Gastrocnemius medialis (tissue), 4 donors: ENCODE results near the gene TMCO4. TPM values are rescaled to one million over a fixed set of nuclear protein-coding genes. Genes with fewer than 3 reads are reported as not detected.
"Not testable (repeated sequence)": the region's sequence is repeated elsewhere in the genome, so short reads cannot be mapped to it uniquely, and the experiment has no call there.

Experiments
- ATAC-seq, 2 donors: fragments of 150-250 bp; one replicate each; pipeline ENCODE4 v1.9.1; 2016
- DNase-seq, 2 donors: peaks; one replicate each; pipeline ENCODE4 v3.0.0-alpha.2; 2019
- H3K27ac ChIP-seq, 4 donors: fragments of 200-600 bp; sonication (generic); 1 replicate in 1 of 4; 2 replicates in 3 of 4; pipeline ENCODE4 v1.5.1; 2016 to 2018; ENCODE audit warnings: mild to moderate bottlenecking in 2 of 4, moderate library complexity in 1 of 4
- H3K27me3 ChIP-seq, 3 donors: fragments of 200-600 bp; sonication (generic) in 2 of 3; 1 replicate in 1 of 3; 2 replicates in 2 of 3; pipeline versions ENCODE4 v1.5.1 to v1.6.0; 2016 to 2019; ENCODE audit warnings: mild to moderate bottlenecking in 1 of 3, moderate library complexity in 1 of 3
- H3K36me3 ChIP-seq, 2 donors: fragments of 200-600 bp; sonication (generic) in 1 of 2; one replicate each; pipeline ENCODE4 v1.5.1; 2017 to 2018
- H3K4me1 ChIP-seq, 2 donors: fragments of 200-600 bp; sonication (generic) in 1 of 2; one replicate each; pipeline ENCODE4 v1.5.1; 2016 to 2017; ENCODE audit warnings: mild to moderate bottlenecking in 2 of 2
- H3K4me3 ChIP-seq, 4 donors: fragments of 200-600 bp; sonication (generic) in 3 of 4; 1 replicate in 1 of 4; 2 replicates in 3 of 4; pipeline ENCODE4 v1.5.1; 2016 to 2019; ENCODE audit warnings: mild to moderate bottlenecking in 2 of 4
- H3K9me3 ChIP-seq, 3 donors: fragments of 200-600 bp; sonication (generic) in 2 of 3; 1 replicate in 1 of 3; 2 replicates in 2 of 3; pipeline ENCODE4 v1.5.1; 2016 to 2019
- CTCF ChIP-seq, 5 experiments: fragments of 450-650 bp in 3 of 5; fragments of 200-600 bp in 2 of 5; sonication (generic) in 2 of 5; IDR thresholded peaks in 4 of 5; conservative IDR thresholded peaks in 1 of 5; 1 replicate in 4 of 5; 2 replicates in 1 of 5; pipeline ENCODE4 v1.5.1; 2016 to 2019; ENCODE audit warnings: antibody characterized with exemption in 5 of 5, mild to moderate bottlenecking in 3 of 5, moderate library complexity in 3 of 5
- POLR2A ChIP-seq, 2 donors: fragments of 450-650 bp; IDR thresholded peaks; one replicate each; pipeline ENCODE4 v1.6.1; 2017; ENCODE audit warnings: antibody characterized with exemption in 2 of 2, mild to moderate bottlenecking in 2 of 2, moderate library complexity in 2 of 2
- in situ Hi-C, 4 donors: fragments of 200-750 bp; cut with MboI; loops; one replicate each; pipeline versions ENCODE4 v1.15.0 to v1.8.0; 2017; ENCODE audit warnings: low sequenced_read_pairs in 4 of 4
- intact Hi-C: fragments of 100-400 bp; cut with DNase I; formaldehyde crosslinking; loops from one replicate; pipeline ENCODE4 v1.15.1; 2023; ENCODE audit warnings: low total_unique reads
- total RNA-seq, 4 donors: library from RNA; depleted of rRNA; stranded (reverse); fragments of >200 nt; gene quantifications; one replicate each; pipeline versions ENCODE4 v1.1.0 to v1.2.3, GENCODE V29; 2016

The TMCO4 gene
- total RNA-seq, 4 donors from 2014 or later, result 0.95 to 3.9 (median 2.4) TPM

DNA sequence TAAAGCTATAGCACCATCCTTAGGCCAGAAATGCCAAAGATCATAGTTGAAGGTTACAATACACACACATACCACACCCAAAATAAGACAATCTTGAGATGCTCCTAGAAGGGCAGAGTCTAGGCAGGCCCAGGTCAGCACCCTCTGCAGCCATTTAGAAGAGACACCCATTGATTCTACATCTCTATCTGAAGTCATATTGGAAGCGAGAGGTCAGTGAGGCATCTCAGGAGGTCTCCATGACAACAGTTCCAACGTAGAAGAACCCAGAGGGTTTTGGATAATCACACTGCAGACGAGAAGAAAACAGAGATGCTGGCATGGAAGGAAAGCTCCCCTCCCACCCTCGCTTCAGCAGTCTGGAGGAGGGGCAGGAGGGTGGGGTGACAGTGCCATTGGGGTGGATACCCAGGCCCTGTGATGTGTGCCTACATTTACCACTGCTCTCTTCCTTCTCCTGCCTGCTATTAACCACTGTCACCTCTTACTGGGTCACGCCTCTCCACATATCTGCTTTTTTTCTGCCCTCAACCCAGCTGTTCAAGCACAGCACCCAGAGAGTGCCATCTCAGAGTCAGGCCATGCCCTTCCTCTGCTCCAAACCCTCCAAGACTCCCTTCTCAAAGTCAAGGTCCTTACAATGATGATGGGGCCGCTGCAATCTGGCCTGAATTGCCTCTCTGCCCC lies 6.2 kb downstream of the TMCO4 start:
- Histone ChIP-seq H3K9me3 (no peaks in the 10 kb centered on the region), H3K27me3 (no peaks in the 10 kb centered on the region), H3K4me3 (no peak overlapping the region), H3K36me3 (no peaks in the 10 kb centered on the region), H3K27ac (no peak overlapping the region), H3K4me1 (no peaks in the 10 kb centered on the region)
- in situ Hi-C loops, result no loop called here
- intact Hi-C loops, result no loop called here
- no peak for DNase-seq
- ATAC-seq, result no peak
- TF ChIP-seq CTCF (IDR thresholded peaks at IDR 0.05 in 4 of 5, conservative IDR thresholded peaks at IDR 0.05 in 1 of 5) (no peak), POLR2A (IDR thresholded peaks at IDR 0.05) (no peak)

- ATAC-seq (no peak), DNase-seq (no peak)
- H3K27me3 ChIP-seq, result no peaks in the 10 kb centered on the region
- no peaks in the 10 kb centered on the region for H3K36me3 ChIP-seq
- TF ChIP-seq CTCF (IDR thresholded peaks at IDR 0.05 in 4 of 5, conservative IDR thresholded peaks at IDR 0.05 in 1 of 5), result no peak
- no peak for TF ChIP-seq POLR2A (IDR thresholded peaks at IDR 0.05)
- intact Hi-C loops, result no loop called here
- in situ Hi-C loops, result no loop called here
- H3K4me1 ChIP-seq, result no peaks in the 10 kb centered on the region
- no peaks in the 10 kb centered on the region for H3K9me3 ChIP-seq
- no peak overlapping the region for H3K4me3 ChIP-seq
- no peak overlapping the region for H3K27ac ChIP-seq
These were observed 7.3 kb downstream of the TMCO4 start for GRCh38 chr1:19792237-19793002.

GRCh38 chr1:19790061-19790975 lies 9.4 kb downstream of the TMCO4 start:
- ATAC-seq, H3K4me1 ChIP-seq, DNase-seq, in situ Hi-C loops, H3K36me3 ChIP-seq, H3K4me3 ChIP-seq, H3K9me3 ChIP-seq, H3K27me3 ChIP-seq, H3K27ac ChIP-seq, intact Hi-C loops: not testable (repeated sequence)

DNA sequence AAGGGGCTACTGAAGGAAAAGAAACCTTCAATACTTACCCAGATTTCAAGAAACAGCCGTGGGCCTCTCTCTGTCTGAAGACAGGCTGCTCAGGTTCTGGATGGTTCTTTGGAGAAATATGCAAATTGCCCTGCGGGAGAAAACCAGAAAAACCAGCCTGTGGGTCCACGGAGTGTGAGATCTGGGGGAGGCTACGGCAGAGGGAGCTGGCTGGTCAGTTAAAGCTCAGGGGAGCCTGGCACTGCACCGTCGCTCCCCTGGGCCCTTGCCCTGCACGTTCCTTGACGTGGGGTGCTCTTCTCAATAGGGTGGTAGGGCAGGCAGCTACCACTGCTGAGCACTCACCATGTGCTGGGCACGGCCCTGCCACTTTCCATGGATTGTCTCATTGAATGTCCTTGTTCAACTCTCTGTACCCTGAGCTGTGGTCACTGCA lies 12.7 kb downstream of the TMCO4 start:
- Histone ChIP-seq H3K27ac (no peak overlapping the region), H3K9me3 (no peaks in the 10 kb centered on the region), H3K27me3 (no peaks in the 10 kb centered on the region), H3K4me1 (no peaks in the 10 kb centered on the region), H3K4me3 (no peak overlapping the region), H3K36me3 (no peaks in the 10 kb centered on the region)
- TF ChIP-seq CTCF (IDR thresholded peaks at IDR 0.05 in 4 of 5, conservative IDR thresholded peaks at IDR 0.05 in 1 of 5) (no peak), POLR2A (IDR thresholded peaks at IDR 0.05) (no peak)
- DNase-seq (no peak), ATAC-seq (no peak)
- in situ Hi-C loops (no loop called here), intact Hi-C loops (no loop called here)

GRCh38 chr1:19785660-19786059 lies 14.1 kb downstream of the TMCO4 start:
- TF ChIP-seq POLR2A (IDR thresholded peaks at IDR 0.05) (no peak), CTCF (IDR thresholded peaks at IDR 0.05 in 4 of 5, conservative IDR thresholded peaks at IDR 0.05 in 1 of 5) (no peak)
- intact Hi-C loops, result no loop called here
- Histone ChIP-seq H3K36me3 (no peaks in the 10 kb centered on the region), H3K9me3 (no peaks in the 10 kb centered on the region), H3K27ac (no peak overlapping the region), H3K27me3 (no peaks in the 10 kb centered on the region), H3K4me1 (no peaks in the 10 kb centered on the region), H3K4me3 (no peak overlapping the region)
- in situ Hi-C loops, result no loop called here
- ATAC-seq (no peak), DNase-seq (no peak)
